GM12872 (cell line): ENCODE results near the gene RAP1GAP2.

Experiments
- CTCF ChIP-seq: IDR thresholded peaks from 3 replicates; pipeline ENCODE4 v1.5.1; 2011; ENCODE audit warnings: low read depth, mild to moderate bottlenecking, low read length, moderate library complexity; ENCODE audit not compliant: insufficient read depth

The RAP1GAP2 gene

GRCh38 chr17:3004150-3004801, 208.0 kb downstream of the RAP1GAP2 start:
- no peak for TF ChIP-seq CTCF

DNA sequence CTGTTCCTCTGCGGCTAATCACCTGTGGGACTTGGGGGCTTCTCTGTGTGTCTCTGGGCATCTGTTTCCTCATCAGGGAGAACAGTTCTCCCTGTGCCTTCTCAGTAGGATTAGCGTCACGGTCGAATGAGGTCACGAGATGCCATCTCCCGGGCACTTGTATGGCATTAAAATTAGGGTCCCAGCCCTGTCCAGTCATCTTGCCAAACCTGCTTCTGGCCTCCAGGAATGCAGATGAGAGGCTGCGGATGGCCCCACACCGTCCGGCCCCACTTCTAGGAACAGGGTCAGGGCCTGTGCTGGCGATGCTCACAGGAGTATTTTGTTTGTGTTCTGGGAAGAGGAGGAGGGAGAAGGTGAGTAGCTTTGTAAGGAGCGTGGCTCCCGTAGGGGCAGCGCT, 208.7 kb downstream of the RAP1GAP2 start:
- TF ChIP-seq CTCF, result no peak

DNA sequence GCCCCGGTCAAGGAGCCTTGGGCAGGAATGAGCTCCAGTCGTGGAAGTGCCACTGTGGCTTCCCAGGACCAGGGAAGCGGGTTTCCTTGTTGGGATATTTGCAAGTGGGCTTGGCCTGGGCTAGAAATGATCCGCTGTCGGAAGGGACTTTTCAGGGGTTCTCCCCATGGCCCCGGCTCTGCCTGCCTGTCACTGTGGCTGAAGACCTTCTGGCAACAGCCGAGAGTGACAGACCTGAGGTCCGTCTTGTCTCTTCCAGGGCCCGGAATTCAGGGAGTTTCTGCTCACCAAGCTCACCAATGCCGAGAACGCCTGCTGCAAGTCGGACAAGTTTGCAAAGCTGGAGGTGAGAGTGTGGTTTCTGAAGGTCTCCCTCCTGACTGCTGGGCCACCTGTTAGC, 209.5 kb downstream of the RAP1GAP2 start:
- no peak for TF ChIP-seq CTCF

DNA sequence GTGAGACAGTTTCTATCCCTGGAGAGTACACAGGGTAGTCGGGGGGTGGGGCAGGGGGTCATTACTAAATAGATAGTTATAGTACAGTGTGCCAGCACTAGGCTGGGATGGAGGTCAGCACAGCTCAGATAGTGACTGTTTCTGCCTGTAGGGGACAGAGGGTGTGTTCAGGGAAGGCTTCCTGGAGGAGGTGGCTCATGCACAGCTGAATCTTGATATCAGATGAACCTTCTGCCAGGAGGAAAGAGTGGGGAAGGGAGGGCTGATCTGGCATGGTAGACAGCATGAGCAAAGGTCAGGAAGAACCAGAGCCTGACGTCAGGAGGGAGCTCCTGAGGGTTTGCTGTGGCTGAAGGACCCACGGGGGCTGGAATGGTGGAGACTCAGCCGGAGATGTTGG, 210.6 kb downstream of the RAP1GAP2 start:
- no peak for TF ChIP-seq CTCF

DNA sequence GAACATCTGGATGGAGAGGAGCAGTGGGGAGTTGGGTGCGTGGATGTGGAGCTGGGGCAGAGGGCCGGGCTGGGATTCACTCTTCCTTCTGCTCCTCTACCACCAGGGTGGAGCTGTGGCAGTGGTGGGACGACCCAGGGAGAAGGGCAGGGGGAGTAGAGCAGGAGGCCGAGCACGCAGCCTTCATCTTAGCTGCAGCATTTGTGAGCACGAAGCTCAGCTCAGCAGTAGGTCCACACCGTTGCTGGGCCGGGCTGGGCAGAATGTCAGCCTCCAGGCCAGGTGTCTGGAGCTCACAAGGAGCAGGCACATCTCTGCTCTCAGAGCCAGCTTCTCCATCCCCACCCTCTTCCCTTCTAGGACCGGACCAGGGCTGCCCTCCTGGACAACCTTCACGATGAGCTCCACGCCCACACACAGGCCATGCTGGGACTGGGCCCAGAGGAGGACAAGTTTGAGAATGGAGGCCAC, 211.4 kb downstream of the RAP1GAP2 start:
- no peak for TF ChIP-seq CTCF

DNA sequence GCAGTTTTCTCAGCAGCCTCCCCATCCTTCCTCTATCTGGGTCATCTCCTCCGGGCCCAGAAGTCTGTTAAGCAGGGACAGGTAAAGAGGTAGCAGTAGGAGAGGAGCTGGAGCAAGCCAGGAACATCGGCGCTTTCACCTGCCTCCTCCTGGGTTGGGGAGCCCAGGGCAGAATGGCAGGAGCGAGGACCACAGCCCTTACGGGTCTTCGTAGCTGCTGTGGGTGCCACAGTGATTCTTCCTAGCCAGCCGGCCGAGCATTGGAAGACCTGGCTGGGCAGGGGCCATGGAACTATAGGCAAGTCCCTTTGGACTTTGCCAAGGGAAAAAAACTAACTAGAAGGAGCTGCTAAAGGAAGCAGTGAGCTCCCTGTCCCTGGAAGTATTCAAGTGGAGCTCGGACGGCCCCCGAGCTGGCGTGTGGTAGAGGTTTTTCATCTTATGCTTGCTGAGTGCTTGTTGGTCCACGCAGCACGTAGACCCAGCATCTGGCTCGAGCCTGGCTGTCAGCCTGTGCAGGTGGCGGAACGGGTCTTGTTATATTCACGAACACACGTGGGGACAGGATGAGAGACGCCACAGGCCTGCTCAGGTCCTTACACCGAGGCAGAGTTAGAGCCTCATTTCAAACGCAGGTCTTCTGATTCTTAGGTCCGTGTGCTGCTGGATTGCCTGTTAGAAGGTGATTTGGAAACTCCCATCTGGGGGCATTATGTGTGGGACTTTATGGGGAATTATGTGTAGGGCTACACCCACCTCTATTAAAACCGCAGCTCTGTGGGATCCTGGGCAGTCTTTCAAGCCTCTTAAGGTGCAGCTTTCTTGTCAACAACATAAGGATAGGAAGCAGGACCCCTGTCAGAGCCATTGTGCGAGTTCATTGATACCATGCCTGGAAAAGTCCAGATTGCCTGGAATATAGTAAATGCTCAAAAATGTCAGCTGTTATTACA, 212.4 kb downstream of the RAP1GAP2 start:
- no peak for TF ChIP-seq CTCF

GRCh38 chr17:3009411-3009920, 213.2 kb downstream of the RAP1GAP2 start:
- no peak for TF ChIP-seq CTCF
